PC-3 (cell line): ENCODE measurements around the gene TM2D1. TPM values are rescaled to one million over a fixed set of nuclear protein-coding genes. Genes with fewer than 3 reads are reported as not detected.

ENCODE experiments used
- ATAC-seq: fragments of 200-7000 bp; cut with Tn5 transposase; 2 replicates; pipeline ENCODE4 v1.9.1; 2020; ENCODE audit warnings: mild to moderate bottlenecking, moderate library complexity
- BruUV-seq: library from RNA; stranded (reverse); fragments of 400-500 nt; replicated peaks from 2 replicates; lab custom pipeline; 2021; lab: Mats Ljungman, UMichigan
- CTCF ChIA-PET: fragments of 300-600 bp; sonication (Branson Sonifier 250); formaldehyde crosslinking; loops from one replicate; lab custom pipeline; 2022; ENCODE audit warnings: antibody characterized with exemption; lab: Charles Lee
- POLR2A ChIA-PET: fragments of 300-600 bp; sonication (Branson Sonifier 250); formaldehyde crosslinking; loops from one replicate; lab custom pipeline; 2022; ENCODE audit warnings: antibody characterized with exemption; ENCODE audit not compliant: unreplicated experiment; lab: Charles Lee
- DNase-seq: peaks from one replicate; pipeline ENCODE4 v3.0.0-alpha.2; 2015
- H2AFZ ChIP-seq: fragments of 300-600 bp; sonication (generic); 2 replicates; pipeline ENCODE4 v1.6.0; 2016; ENCODE audit warnings: antibody characterized with exemption, low read length
- H3F3A ChIP-seq: fragments of 300-600 bp; sonication (generic); one replicate; pipeline ENCODE4 v1.6.0; 2017; ENCODE audit warnings: antibody characterized with exemption, low read length, control low read depth, mild to moderate bottlenecking; ENCODE audit not compliant: unreplicated experiment
- H3K27ac ChIP-seq: fragments of 300-600 bp; sonication (generic); 2 replicates; pipeline ENCODE4 v1.5.1; 2016; ENCODE audit warnings: mild to moderate bottlenecking, low read length
- H3K27me3 ChIP-seq: fragments of 300-600 bp; sonication (generic); 2 replicates; pipeline ENCODE4 v1.6.1; 2016; ENCODE audit warnings: low read length, mixed read lengths
- H3K36me3 ChIP-seq: fragments of 300-600 bp; sonication (generic); 2 replicates; pipeline ENCODE4 v1.6.1; 2016; ENCODE audit warnings: low read depth, mixed run types, low read length, mixed read lengths
- H3K4me1 ChIP-seq: fragments of 300-600 bp; sonication (generic); 2 replicates; pipeline ENCODE4 v1.5.1; 2016; ENCODE audit warnings: low read length; ENCODE audit not compliant: insufficient read depth
- H3K4me2 ChIP-seq: fragments of 300-600 bp; sonication (generic); 2 replicates; pipeline ENCODE4 v1.6.0; 2016; ENCODE audit warnings: low read length
- H3K4me3 ChIP-seq: fragments of 300-600 bp; sonication (generic); 2 replicates; pipeline ENCODE4 v1.5.1; 2016; ENCODE audit warnings: mild to moderate bottlenecking, low read length, mixed read lengths
- H3K79me2 ChIP-seq: fragments of 300-600 bp; sonication (generic); 2 replicates; pipeline ENCODE4 v1.6.1; 2017; ENCODE audit warnings: low read length, mixed read lengths
- H3K9ac ChIP-seq: fragments of 300-600 bp; sonication (generic); 2 replicates; pipeline ENCODE4 v1.6.0; 2016; ENCODE audit warnings: mild to moderate bottlenecking, low read length
- H3K9me2 ChIP-seq: fragments of 300-600 bp; sonication (generic); replicated peaks from 2 replicates; pipeline ENCODE4 v1.6.1; 2016; ENCODE audit warnings: mixed run types, low read length, mixed read lengths
- H3K9me3 ChIP-seq: fragments of 300-600 bp; sonication (generic); 2 replicates; pipeline ENCODE4 v1.6.1; 2016; ENCODE audit warnings: low read length, mixed read lengths
- H4K20me1 ChIP-seq: fragments of 300-600 bp; sonication (generic); 2 replicates; pipeline ENCODE4 v1.6.1; 2016; ENCODE audit warnings: low read length, mixed read lengths
- CTCF ChIP-seq: fragments of 300-600 bp; sonication (generic); conservative IDR thresholded peaks from 2 replicates; pipeline ENCODE4 v1.5.1; 2017; ENCODE audit warnings: antibody characterized with exemption, low read depth, mild to moderate bottlenecking, low read length
- EZH2 ChIP-seq: fragments of 300-600 bp; sonication (generic); IDR thresholded peaks from one replicate; pipeline ENCODE4 v1.6.1; 2017; ENCODE audit warnings: antibody characterized with exemption, mild to moderate bottlenecking, low read length; ENCODE audit not compliant: unreplicated experiment
- EZH2phosphoT487 ChIP-seq: fragments of 300-600 bp; sonication (generic); IDR thresholded peaks from 2 replicates; pipeline ENCODE4 v1.6.1; 2018; ENCODE audit warnings: mild to moderate bottlenecking, antibody characterized with exemption, low read length, borderline replicate concordance
- intact Hi-C: fragments of 100-400 bp; cut with micrococcal nuclease; formaldehyde crosslinking; loops from 2 replicates; pipeline ENCODE4 v1.9.0; 2023
- total RNA-seq: library from RNA; depleted of rRNA; stranded (reverse); fragments of >200 nt; gene quantifications from 2 replicates; pipeline ENCODE4 v1.2.3, GENCODE V29; 2014

Gene TM2D1
- total RNA-seq, 1 experiment from 2014 or later: 48.0 TPM

- Histone ChIP-seq H3K79me2 (no peaks in the 10 kb centered on the region), H3K9me2 (0 out of 2 replicates have a peak, but pooled peaks cover 5% of the 10 kb centered on the region), H3K36me3 (no peaks in the 10 kb centered on the region), H3K4me2 (no peak overlapping the region), H3K4me3 (no peak overlapping the region), H3K9me3 (no peaks in the 10 kb centered on the region), H4K20me1 (no peaks in the 10 kb centered on the region), H3F3A (no peaks in the 10 kb centered on the region), H3K4me1 (no peaks in the 10 kb centered on the region), H3K27ac (no peak overlapping the region), H2AFZ (no peak overlapping the region), H3K9ac (no peak overlapping the region), H3K27me3 (no peaks in the 10 kb centered on the region)
- ATAC-seq: no peak
- ChIA-PET POLR2A (no interaction called here), CTCF (no interaction called here)
- TF ChIP-seq EZH2 (no peak), EZH2phosphoT487 (no peak), CTCF (no peak)
- BruUV-seq: no TSS peak
- no peak for DNase-seq
- intact Hi-C loops: loop anchor here (10.0 kb wide), 1 partner anchor 315 kb away; no protein-coding TSS in a partner anchor
Observed at GRCh38 chr1:61639608-61640336, 85.2 kb downstream of the TM2D1 start.

GRCh38 chr1:61638911-61639605 lies 85.9 kb downstream of the TM2D1 start:
- Histone ChIP-seq H3K27ac (no peak overlapping the region), H3K4me2 (no peak overlapping the region), H3F3A (no peaks in the 10 kb centered on the region), H3K9me3 (no peaks in the 10 kb centered on the region), H4K20me1 (no peaks in the 10 kb centered on the region), H3K4me1 (no peaks in the 10 kb centered on the region), H3K9ac (no peak overlapping the region), H2AFZ (no peak overlapping the region), H3K4me3 (no peak overlapping the region), H3K9me2 (0 out of 2 replicates have a peak, but pooled peaks cover 5% of the 10 kb centered on the region), H3K27me3 (no peaks in the 10 kb centered on the region), H3K36me3 (no peaks in the 10 kb centered on the region), H3K79me2 (no peaks in the 10 kb centered on the region)
- ChIA-PET CTCF (no interaction called here), POLR2A (no interaction called here)
- TF ChIP-seq CTCF (no peak), EZH2 (no peak)
- no peak for DNase-seq
- no peak for ATAC-seq
- no TSS peak for BruUV-seq
- intact Hi-C loops: no loop called here

GRCh38 chr1:61638296-61638695 lies 86.6 kb downstream of the TM2D1 start:
- Histone ChIP-seq H3K79me2 (no peaks in the 10 kb centered on the region), H3K4me2 (no peak overlapping the region), H3K27ac (no peak overlapping the region), H3K27me3 (no peaks in the 10 kb centered on the region), H3K4me1 (no peaks in the 10 kb centered on the region), H3K36me3 (no peaks in the 10 kb centered on the region), H3K9me3 (no peaks in the 10 kb centered on the region), H3K4me3 (no peak overlapping the region), H4K20me1 (no peaks in the 10 kb centered on the region), H3F3A (no peaks in the 10 kb centered on the region), H2AFZ (no peak overlapping the region), H3K9ac (no peak overlapping the region), H3K9me2 (0 out of 2 replicates have a peak, but pooled peaks cover 5% of the 10 kb centered on the region)
- no peak for ATAC-seq
- no TSS peak for BruUV-seq
- POLR2A ChIA-PET: no interaction called here
- intact Hi-C loops: no loop called here
- DNase-seq: no peak
- no peak for TF ChIP-seq EZH2phosphoT487
- TF ChIP-seq EZH2: no peak
- no peak for TF ChIP-seq CTCF
- CTCF ChIA-PET: no interaction called here
